ENCODE measurements around the gene MTF2.
A peak's percentile ranks its signal among the peaks of the same experiment; 100 is the strongest.

MTF2 gene

DNA sequence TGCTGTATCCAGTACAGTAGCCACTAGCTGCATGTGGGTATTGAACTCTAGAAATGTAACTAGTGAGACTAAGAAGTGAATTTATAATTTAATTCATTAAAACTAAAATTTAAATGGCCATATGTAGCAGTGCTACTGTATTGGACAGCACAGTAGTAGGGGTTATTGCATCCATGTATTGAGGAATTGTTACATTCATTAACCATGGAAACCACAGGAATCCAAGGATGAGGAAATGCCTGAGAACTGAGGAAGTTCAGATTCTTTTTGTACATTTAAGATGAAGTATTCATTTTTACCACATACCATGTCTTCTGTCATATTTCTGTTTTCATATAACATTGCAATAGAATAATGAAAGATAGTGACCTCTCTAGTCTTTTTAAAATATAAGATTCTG, 2.6 kb downstream of the MTF2 start:
- H3K4me3 ChIP-seq (ENCODE audit: low read depth in 1 of 2, low read length in 2 of 2): peak overlapping the region; percentile 97 to 99
- H3K9ac ChIP-seq (ENCODE audit: low read depth in 1 of 2, low read length in 2 of 2): peak overlapping the region in 1 of 2 donors; percentile 89
- H3K9me3 ChIP-seq (ENCODE audit: control insufficient read depth in 1 of 2, low read length in 2 of 2): no peaks in the 10 kb centered on the region
- peaks cover 5 to 21% of the 10 kb centered on the region in 2 donors for H3K4me1 ChIP-seq (ENCODE audit: control insufficient read depth in 1 of 2, insufficient read depth in 2 of 2, low read length in 2 of 2)
- no peaks in the 10 kb centered on the region for H3K27me3 ChIP-seq (ENCODE audit: control insufficient read depth in 1 of 2, insufficient read depth in 2 of 2, low read length in 2 of 2)
- no peak overlapping the region for H3K27ac ChIP-seq (ENCODE audit: low read depth, low read length)
- peaks cover 4 to 11% of the 10 kb centered on the region in 2 donors for H3K36me3 ChIP-seq (ENCODE audit: control insufficient read depth in 1 of 2, insufficient read depth in 2 of 2, low read length in 2 of 2)

DNA sequence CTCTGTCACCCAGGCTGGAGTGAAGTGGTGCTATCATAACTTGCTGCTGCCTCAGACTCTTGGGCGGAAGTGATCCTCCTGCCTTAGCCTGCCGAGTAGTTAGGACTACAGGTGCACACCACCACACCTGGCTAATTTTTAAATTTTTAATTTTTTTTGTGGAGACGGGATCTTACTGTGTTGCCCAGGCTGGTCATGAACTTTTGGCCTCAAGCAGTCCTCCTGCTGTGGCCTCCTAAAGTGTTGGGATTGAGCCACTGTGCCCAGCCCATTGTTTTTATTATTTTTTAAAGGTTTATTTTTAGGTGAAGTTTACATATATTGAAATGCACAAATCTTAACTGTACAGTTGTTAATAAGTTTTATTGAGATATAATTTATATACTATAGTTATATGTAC, 3.2 kb downstream of the MTF2 start:
- H3K36me3 ChIP-seq (ENCODE audit: control insufficient read depth in 1 of 2, insufficient read depth in 2 of 2, low read length in 2 of 2): peaks cover 4 to 11% of the 10 kb centered on the region in 2 donors
- peaks cover 5 to 21% of the 10 kb centered on the region in 2 donors for H3K4me1 ChIP-seq (ENCODE audit: control insufficient read depth in 1 of 2, insufficient read depth in 2 of 2, low read length in 2 of 2)
- H3K27ac ChIP-seq (ENCODE audit: low read depth, low read length): no peak overlapping the region
- no peaks in the 10 kb centered on the region for H3K9me3 ChIP-seq (ENCODE audit: control insufficient read depth in 1 of 2, low read length in 2 of 2)
- no peaks in the 10 kb centered on the region for H3K27me3 ChIP-seq (ENCODE audit: control insufficient read depth in 1 of 2, insufficient read depth in 2 of 2, low read length in 2 of 2)
- H3K4me3 ChIP-seq (ENCODE audit: low read depth in 1 of 2, low read length in 2 of 2): no peak overlapping the region
- no peak overlapping the region for H3K9ac ChIP-seq (ENCODE audit: low read depth in 1 of 2, low read length in 2 of 2)

- no peaks in the 10 kb centered on the region for H3K27me3 ChIP-seq (ENCODE audit: control insufficient read depth in 1 of 2, insufficient read depth in 2 of 2, low read length in 2 of 2)
- H3K9ac ChIP-seq (ENCODE audit: low read depth in 1 of 2, low read length in 2 of 2): no peak overlapping the region
- no peak overlapping the region for H3K4me3 ChIP-seq (ENCODE audit: low read depth in 1 of 2, low read length in 2 of 2)
- H3K9me3 ChIP-seq (ENCODE audit: control insufficient read depth in 1 of 2, low read length in 2 of 2): no peaks in the 10 kb centered on the region
- peaks cover 4 to 11% of the 10 kb centered on the region in 2 donors for H3K36me3 ChIP-seq (ENCODE audit: control insufficient read depth in 1 of 2, insufficient read depth in 2 of 2, low read length in 2 of 2)
- peaks cover 5 to 16% of the 10 kb centered on the region in 2 donors for H3K4me1 ChIP-seq (ENCODE audit: control insufficient read depth in 1 of 2, insufficient read depth in 2 of 2, low read length in 2 of 2)
- H3K27ac ChIP-seq (ENCODE audit: low read depth, low read length): no peak overlapping the region
These were observed 4.9 kb downstream of the MTF2 start for GRCh38 chr1:93083979-93084378.

- no peak overlapping the region for H3K4me3 ChIP-seq (ENCODE audit: low read depth in 1 of 2, low read length in 2 of 2)
- H3K27ac ChIP-seq (ENCODE audit: low read depth, low read length): no peak overlapping the region
- no peak overlapping the region for H3K9ac ChIP-seq (ENCODE audit: low read depth in 1 of 2, low read length in 2 of 2)
- H3K4me1 ChIP-seq (ENCODE audit: control insufficient read depth in 1 of 2, insufficient read depth in 2 of 2, low read length in 2 of 2): no peaks in the 10 kb centered on the region
- H3K36me3 ChIP-seq (ENCODE audit: control insufficient read depth in 1 of 2, insufficient read depth in 2 of 2, low read length in 2 of 2): peaks cover 4 to 11% of the 10 kb centered on the region in 2 donors
- no peaks in the 10 kb centered on the region for H3K9me3 ChIP-seq (ENCODE audit: control insufficient read depth in 1 of 2, low read length in 2 of 2)
- no peaks in the 10 kb centered on the region for H3K27me3 ChIP-seq (ENCODE audit: control insufficient read depth in 1 of 2, insufficient read depth in 2 of 2, low read length in 2 of 2)
These were observed 8.4 kb downstream of the MTF2 start for GRCh38 chr1:93087532-93087931.

GRCh38 chr1:93093332-93094006, 14.4 kb downstream of the MTF2 start:
- H3K4me1 ChIP-seq (ENCODE audit: control insufficient read depth in 1 of 2, insufficient read depth in 2 of 2, low read length in 2 of 2): no peaks in the 10 kb centered on the region
- no peak overlapping the region for H3K9ac ChIP-seq (ENCODE audit: low read depth in 1 of 2, low read length in 2 of 2)
- H3K36me3 ChIP-seq (ENCODE audit: control insufficient read depth in 1 of 2, insufficient read depth in 2 of 2, low read length in 2 of 2): no peaks in the 10 kb centered on the region
- no peaks in the 10 kb centered on the region for H3K27me3 ChIP-seq (ENCODE audit: control insufficient read depth in 1 of 2, insufficient read depth in 2 of 2, low read length in 2 of 2)
- H3K4me3 ChIP-seq (ENCODE audit: low read depth in 1 of 2, low read length in 2 of 2): no peak overlapping the region
- no peak overlapping the region for H3K27ac ChIP-seq (ENCODE audit: low read depth, low read length)
- H3K9me3 ChIP-seq (ENCODE audit: control insufficient read depth in 1 of 2, low read length in 2 of 2): no peaks in the 10 kb centered on the region

DNA sequence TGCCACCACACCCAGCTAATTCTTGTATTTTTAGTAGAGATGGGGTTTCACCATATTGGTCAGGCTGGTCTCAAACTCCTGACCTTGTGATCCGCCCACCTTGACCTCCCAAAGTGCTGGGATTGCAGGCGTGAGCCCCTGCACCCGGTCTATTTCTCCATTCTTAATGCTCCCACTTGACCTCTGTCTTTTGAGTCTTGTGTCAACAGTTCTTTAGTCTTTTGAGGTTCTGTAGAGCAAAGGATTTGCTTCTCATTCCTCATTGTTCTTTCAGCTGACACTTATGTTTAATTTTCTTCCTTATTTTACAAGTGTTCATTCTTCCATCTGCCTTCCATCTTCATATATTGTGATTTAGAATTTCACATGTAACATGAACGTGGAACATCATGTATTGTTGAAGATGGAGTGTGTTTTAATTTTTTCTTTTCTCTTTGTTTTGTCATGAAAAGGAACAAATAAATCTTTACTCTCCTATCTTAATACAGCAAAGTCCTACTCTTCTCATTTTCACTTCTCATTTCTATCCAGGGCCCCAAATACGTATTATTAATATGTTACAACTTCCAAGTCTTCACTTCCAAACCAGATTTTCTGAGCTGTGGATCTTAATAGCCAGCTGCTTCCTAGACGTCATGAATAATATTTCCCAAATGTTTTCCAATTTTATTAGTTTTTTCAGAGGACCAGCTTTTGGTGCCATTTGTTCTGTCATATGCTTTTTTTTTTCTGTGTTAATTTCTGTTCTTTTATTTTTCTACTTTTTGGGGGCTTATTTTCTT, 16.9 kb downstream of the MTF2 start:
- Histone ChIP-seq H3K9me3 (ENCODE audit: control insufficient read depth in 1 of 2, low read length in 2 of 2) (no peaks in the 10 kb centered on the region), H3K4me1 (ENCODE audit: control insufficient read depth in 1 of 2, insufficient read depth in 2 of 2, low read length in 2 of 2) (no peaks in the 10 kb centered on the region), H3K27ac (ENCODE audit: low read depth, low read length) (no peak overlapping the region), H3K4me3 (ENCODE audit: low read depth in 1 of 2, low read length in 2 of 2) (no peak overlapping the region), H3K36me3 (ENCODE audit: control insufficient read depth in 1 of 2, insufficient read depth in 2 of 2, low read length in 2 of 2) (no peaks in the 10 kb centered on the region), H3K9ac (ENCODE audit: low read depth in 1 of 2, low read length in 2 of 2) (no peak overlapping the region), H3K27me3 (ENCODE audit: control insufficient read depth in 1 of 2, insufficient read depth in 2 of 2, low read length in 2 of 2) (no peaks in the 10 kb centered on the region)

GRCh38 chr1:93102142-93102541, 23.1 kb downstream of the MTF2 start:
- Histone ChIP-seq H3K9ac (ENCODE audit: low read depth in 1 of 2, low read length in 2 of 2) (no peak overlapping the region), H3K27me3 (ENCODE audit: control insufficient read depth in 1 of 2, insufficient read depth in 2 of 2, low read length in 2 of 2) (no peaks in the 10 kb centered on the region), H3K4me3 (ENCODE audit: low read depth in 1 of 2, low read length in 2 of 2) (no peak overlapping the region), H3K27ac (ENCODE audit: low read depth, low read length) (no peak overlapping the region), H3K36me3 (ENCODE audit: control insufficient read depth in 1 of 2, insufficient read depth in 2 of 2, low read length in 2 of 2) (peaks cover 0 to 5% of the 10 kb centered on the region in 2 donors), H3K4me1 (ENCODE audit: control insufficient read depth in 1 of 2, insufficient read depth in 2 of 2, low read length in 2 of 2) (no peaks in the 10 kb centered on the region), H3K9me3 (ENCODE audit: control insufficient read depth in 1 of 2, low read length in 2 of 2) (peaks cover 0 to 3% of the 10 kb centered on the region in 2 donors)

GRCh38 chr1:93106226-93106625, 27.1 kb downstream of the MTF2 start:
- Histone ChIP-seq H3K4me3 (ENCODE audit: low read depth in 1 of 2, low read length in 2 of 2) (no peak overlapping the region), H3K36me3 (ENCODE audit: control insufficient read depth in 1 of 2, insufficient read depth in 2 of 2, low read length in 2 of 2) (peaks cover 0 to 8% of the 10 kb centered on the region in 2 donors), H3K9ac (ENCODE audit: low read depth in 1 of 2, low read length in 2 of 2) (no peak overlapping the region), H3K9me3 (ENCODE audit: control insufficient read depth in 1 of 2, low read length in 2 of 2) (peaks cover 0 to 3% of the 10 kb centered on the region in 2 donors), H3K27ac (ENCODE audit: low read depth, low read length) (no peak overlapping the region), H3K4me1 (ENCODE audit: control insufficient read depth in 1 of 2, insufficient read depth in 2 of 2, low read length in 2 of 2) (peaks cover 0 to 3% of the 10 kb centered on the region in 2 donors), H3K27me3 (ENCODE audit: control insufficient read depth in 1 of 2, insufficient read depth in 2 of 2, low read length in 2 of 2) (no peaks in the 10 kb centered on the region)

- Histone ChIP-seq H3K36me3 (ENCODE audit: control insufficient read depth in 1 of 2, insufficient read depth in 2 of 2, low read length in 2 of 2) (peaks cover 0 to 8% of the 10 kb centered on the region in 2 donors), H3K9ac (ENCODE audit: low read depth in 1 of 2, low read length in 2 of 2) (no peak overlapping the region), H3K4me1 (ENCODE audit: control insufficient read depth in 1 of 2, insufficient read depth in 2 of 2, low read length in 2 of 2) (peaks cover 0 to 3% of the 10 kb centered on the region in 2 donors), H3K27ac (ENCODE audit: low read depth, low read length) (no peak overlapping the region), H3K9me3 (ENCODE audit: control insufficient read depth in 1 of 2, low read length in 2 of 2) (peaks cover 0 to 3% of the 10 kb centered on the region in 2 donors), H3K27me3 (ENCODE audit: control insufficient read depth in 1 of 2, insufficient read depth in 2 of 2, low read length in 2 of 2) (no peaks in the 10 kb centered on the region), H3K4me3 (ENCODE audit: low read depth in 1 of 2, low read length in 2 of 2) (no peak overlapping the region)
These were observed 28.3 kb downstream of the MTF2 start for GRCh38 chr1:93107395-93107794.

DNA sequence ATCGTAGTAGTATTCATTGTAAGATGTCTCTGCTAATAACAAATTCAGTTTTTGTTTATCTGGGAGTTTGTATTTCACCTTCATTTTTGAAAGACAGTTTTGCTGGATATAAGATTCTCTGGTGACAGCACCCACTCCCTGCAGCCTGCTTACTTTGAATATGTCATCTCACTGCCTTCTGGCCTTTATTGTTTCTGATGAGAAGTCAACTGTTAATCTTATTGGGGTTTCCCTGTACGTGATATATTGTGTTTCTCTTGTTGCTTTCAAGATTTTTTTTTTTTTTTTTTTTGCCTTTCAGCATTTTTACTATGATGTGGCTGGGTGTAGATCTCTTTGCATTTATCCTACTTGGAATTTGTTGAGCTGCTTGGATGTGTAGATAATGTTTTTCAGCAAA, 29.3 kb downstream of the MTF2 start:
- Histone ChIP-seq H3K27ac (ENCODE audit: low read depth, low read length) (no peak overlapping the region), H3K9ac (ENCODE audit: low read depth in 1 of 2, low read length in 2 of 2) (no peak overlapping the region), H3K4me1 (ENCODE audit: control insufficient read depth in 1 of 2, insufficient read depth in 2 of 2, low read length in 2 of 2) (peaks cover 0 to 3% of the 10 kb centered on the region in 2 donors), H3K4me3 (ENCODE audit: low read depth in 1 of 2, low read length in 2 of 2) (no peak overlapping the region), H3K36me3 (ENCODE audit: control insufficient read depth in 1 of 2, insufficient read depth in 2 of 2, low read length in 2 of 2) (peaks cover 0 to 8% of the 10 kb centered on the region in 2 donors), H3K9me3 (ENCODE audit: control insufficient read depth in 1 of 2, low read length in 2 of 2) (peaks cover 0 to 3% of the 10 kb centered on the region in 2 donors), H3K27me3 (ENCODE audit: control insufficient read depth in 1 of 2, insufficient read depth in 2 of 2, low read length in 2 of 2) (no peaks in the 10 kb centered on the region)
